Activated naive CD4-positive, alpha-beta T cell treated with Interleukin-2 at 50 U/mL for 16 hours (primary cell): ENCODE data around the gene ACVR1.
"Not testable (repeated sequence)": the region's sequence is repeated elsewhere in the genome, so short reads cannot be mapped to it uniquely, and the experiment has no call there.

Experiments
- DNase-seq: peaks from one replicate; pipeline ENCODE4 v3.0.0-alpha.2; 2020

Gene ACVR1

DNA sequence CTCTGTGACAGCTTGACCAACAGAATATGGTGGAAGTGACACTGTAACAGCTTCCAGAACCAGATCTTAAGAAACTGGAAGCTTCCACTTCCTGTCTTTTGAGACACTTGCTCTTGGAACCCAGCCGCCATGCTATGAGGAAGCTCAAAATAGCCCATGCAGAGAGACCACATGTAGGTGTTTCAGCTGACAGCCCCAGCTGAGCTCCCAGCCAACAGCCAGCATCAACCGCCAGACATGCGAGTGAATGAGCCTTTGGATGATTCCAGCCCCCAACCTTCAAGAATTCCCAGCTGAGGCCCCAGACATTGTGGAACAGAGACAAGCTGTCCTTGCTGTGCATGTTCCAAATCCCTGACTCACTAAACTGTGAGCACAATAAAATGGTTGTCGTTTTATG, 27.9 kb downstream of the ACVR1 start:
- DNase-seq, result no peak

GRCh38 chr2:157845081-157845480, 31.0 kb downstream of the ACVR1 start:
- no peak for DNase-seq

GRCh38 chr2:157843935-157844334, 32.2 kb downstream of the ACVR1 start:
- DNase-seq, result no peak

- DNase-seq, result no peak
Measured at GRCh38 chr2:157843081-157843480, 33.0 kb downstream of the ACVR1 start.

GRCh38 chr2:157842106-157842879, 33.8 kb downstream of the ACVR1 start:
- DNase-seq, result no peak

GRCh38 chr2:157841485-157841884, 34.6 kb downstream of the ACVR1 start:
- DNase-seq, result no peak

GRCh38 chr2:157840568-157841156, 35.5 kb downstream of the ACVR1 start:
- no peak for DNase-seq

- no peak for DNase-seq
Measured at GRCh38 chr2:157839822-157840221, 36.3 kb downstream of the ACVR1 start.

- no peak for DNase-seq
Measured at GRCh38 chr2:157839162-157839801, 36.8 kb downstream of the ACVR1 start.

GRCh38 chr2:157838442-157839161, 37.5 kb downstream of the ACVR1 start:
- DNase-seq, result no peak

DNA sequence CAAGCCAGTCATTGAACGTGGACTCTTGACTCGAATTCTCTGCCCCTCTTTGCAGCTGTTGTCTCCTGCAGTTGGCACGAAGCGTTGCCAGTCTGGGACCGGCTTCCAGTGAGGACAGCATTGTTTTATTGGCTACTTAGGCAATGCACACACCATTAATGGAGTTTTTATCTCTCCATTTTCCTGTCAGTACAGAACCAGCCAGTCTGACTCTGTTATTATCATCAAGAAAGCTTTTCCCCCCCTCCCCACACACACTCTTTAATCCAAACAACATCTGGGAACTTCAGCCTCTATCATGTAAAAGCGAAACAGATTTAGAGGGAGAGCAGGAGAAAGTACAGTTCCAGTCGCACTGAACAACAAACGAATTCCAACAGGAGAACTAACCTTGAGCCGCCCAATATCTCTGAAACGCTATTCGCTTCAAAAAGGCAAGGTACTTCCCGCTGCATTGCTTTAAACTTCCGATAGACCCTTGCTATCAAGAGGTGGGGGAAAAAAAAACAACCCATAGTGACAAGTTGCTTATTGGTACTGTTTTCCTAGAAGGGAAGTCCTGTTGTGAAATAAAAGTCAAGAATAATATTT, 38.2 kb downstream of the ACVR1 start:
- DNase-seq, result no peak

GRCh38 chr2:157836531-157836930, 39.6 kb downstream of the ACVR1 start:
- DNase-seq, result no peak

DNA sequence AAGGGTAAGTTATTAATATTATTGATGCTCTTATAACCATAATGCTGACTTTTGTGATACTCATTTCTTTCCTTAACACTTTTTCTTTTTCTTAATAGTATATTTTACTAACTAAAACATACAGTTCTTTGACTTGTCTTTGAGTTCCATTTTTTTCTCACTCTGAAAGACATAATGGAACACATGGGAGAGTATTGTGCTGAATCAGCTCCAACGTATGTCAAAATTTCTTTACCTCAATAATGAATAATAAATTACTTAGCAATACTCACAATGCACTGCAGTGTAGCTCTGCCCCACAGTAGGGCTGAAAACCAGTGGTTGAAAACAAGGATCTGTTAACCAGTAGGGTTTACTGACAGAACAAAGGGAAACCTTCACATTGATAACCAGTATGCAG, 40.7 kb downstream of the ACVR1 start:
- DNase-seq, result no peak

GRCh38 chr2:157835006-157835405, 41.1 kb downstream of the ACVR1 start:
- DNase-seq, result no peak

- DNase-seq, result no peak
Measured at GRCh38 chr2:157833721-157834120, 42.4 kb downstream of the ACVR1 start.

DNA sequence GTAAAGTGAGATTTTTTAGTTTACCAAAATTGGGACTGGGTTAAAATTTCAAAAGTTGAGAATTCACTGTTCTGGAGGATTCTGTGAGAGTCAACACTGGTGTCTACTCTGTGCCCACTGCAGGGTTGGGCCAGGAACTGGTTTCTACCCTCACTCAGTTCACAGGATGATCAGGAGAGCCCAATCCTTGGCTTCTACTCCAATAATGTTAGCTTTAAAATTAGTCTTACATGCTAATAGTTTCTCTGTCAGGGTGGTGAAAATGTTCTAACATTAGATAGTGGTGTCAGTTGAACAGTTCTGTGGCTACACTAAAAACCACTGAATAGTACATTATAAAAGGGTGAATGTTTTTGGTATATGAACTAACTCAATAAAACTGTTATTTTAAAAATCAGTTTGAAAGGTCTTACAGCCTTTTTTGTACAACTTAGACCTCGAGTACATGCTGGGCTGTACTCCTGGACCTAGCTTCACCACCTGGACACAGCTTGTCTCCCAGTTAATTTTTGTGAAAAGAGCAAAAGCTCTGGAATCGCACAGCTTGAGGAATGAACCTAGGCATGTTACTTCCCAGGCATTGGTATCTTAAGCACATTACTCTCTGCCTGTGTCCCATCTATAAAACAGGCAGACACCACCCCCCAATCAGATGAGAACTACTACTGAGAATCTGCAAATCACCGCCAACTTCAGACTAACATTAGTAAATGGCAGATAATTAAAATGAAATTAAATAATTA, 44.4 kb downstream of the ACVR1 start:
- no peak for DNase-seq

DNA sequence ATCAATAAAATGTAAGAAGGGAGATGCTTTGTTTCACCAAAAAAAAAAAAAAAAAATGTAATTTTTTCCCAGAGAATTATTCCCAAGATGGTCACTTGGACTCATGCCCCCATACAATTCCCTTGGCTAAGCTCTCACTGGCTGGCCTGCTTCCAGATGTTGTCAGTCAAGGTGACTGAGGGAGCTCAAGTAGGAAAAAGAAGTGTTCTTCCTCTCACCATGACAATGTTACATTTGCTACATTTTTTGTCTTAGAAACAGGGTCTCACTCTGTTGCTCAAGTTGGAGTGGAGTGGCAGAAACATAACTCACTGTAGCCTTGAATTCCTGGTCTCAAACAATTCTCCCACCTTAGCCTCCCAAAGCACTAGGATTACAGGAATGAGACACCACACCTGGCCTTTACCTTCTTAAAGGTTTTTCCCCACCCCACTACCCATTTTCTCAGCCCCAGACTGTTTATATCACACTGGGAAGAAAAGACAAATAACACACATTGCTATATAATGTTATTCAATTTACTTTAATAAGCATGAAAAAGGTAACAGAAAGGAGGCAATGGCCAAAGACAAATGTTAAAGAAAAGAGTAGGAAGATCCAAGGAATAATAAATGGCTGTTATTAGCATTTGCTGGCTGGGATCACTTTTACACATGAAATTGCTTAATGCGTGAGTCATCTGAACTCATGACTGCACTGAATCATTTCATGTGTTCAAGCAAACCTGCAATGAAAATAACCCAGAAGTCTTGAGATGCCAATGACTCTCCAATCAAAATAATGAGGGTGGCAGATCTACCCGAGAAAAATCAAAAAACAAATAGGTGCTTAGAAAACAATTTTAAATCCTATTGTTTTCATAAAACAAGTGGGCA, 45.2 kb downstream of the ACVR1 start:
- no peak for DNase-seq

GRCh38 chr2:157830266-157830665, 45.9 kb downstream of the ACVR1 start:
- no peak for DNase-seq

DNA sequence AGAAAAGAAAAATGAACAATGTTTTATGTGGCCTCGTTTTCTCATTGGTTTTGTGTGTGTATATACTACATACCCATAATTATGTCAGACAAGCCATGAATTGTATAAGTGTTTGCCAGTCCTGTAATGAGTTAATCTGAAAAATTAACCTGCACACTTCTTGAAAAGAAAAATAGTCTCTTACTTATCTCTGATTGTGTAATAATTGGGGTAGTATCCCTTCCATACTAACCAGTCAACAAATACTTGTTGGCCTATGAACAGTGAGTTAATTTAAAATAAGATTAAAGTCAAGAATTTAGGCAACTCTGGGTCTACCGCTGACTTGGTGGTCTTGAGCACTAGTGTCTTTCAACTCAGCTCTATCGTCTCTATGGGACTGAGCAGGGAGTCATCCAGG, 48.8 kb downstream of the ACVR1 start:
- no peak for DNase-seq

DNA sequence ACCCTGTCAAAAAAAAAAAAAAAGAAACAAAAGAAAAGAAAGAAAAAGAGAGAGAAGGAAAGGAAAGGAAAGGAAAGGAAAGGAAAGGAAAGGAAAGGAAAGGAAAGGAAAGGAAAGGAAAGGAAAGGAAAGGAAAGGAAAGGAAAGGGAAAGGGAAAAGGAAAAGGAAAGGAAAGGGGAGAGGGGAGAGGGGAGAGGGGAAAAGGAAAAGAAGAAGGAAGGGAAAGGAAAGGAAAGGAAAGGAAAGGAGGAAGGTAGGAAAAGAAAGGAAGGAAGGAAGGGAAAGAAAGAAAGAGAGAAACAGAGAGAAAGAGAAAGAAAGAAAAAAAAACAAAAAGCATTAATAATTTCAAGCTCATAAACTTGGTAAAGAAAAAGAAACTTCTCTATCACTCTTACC, 49.5 kb downstream of the ACVR1 start:
- not testable (repeated sequence) for DNase-seq

DNA sequence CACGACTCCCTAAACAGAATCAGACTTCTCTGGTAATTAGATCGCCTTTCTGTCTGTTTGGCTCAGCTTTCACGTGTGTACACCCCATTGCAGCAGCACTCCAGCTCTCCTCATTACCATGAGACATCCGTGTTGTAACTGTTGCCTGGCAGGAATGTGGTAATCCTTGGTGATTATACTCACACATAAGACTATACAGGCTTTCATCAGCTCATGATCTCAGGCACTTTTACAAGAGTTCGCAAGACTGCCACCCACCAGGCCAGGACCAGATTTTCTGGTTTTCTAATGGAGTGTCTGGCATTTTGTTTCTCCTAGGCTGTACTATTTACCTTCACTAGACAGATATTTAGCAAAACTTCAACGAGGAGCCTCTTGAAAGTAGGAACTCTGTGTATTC, 50.2 kb downstream of the ACVR1 start:
- no peak for DNase-seq
